A673 (cell line): ENCODE results near the gene MRGPRD. TPM values are rescaled to one million over a fixed set of nuclear protein-coding genes. Genes with fewer than 3 reads are reported as not detected.

Experiments
- BruUV-seq: library from RNA; stranded (reverse); fragments of 400-500 nt; replicated peaks from 2 replicates; lab custom pipeline; 2021; lab: Mats Ljungman, UMichigan
- CTCF ChIA-PET: fragments of 300-600 bp; sonication (Branson Sonifier 250); formaldehyde crosslinking; loops from one replicate; lab custom pipeline; 2022; ENCODE audit warnings: antibody characterized with exemption; lab: Charles Lee
- POLR2A ChIA-PET: fragments of 300-600 bp; sonication (Branson Sonifier 250); formaldehyde crosslinking; loops from one replicate; lab custom pipeline; 2022; ENCODE audit warnings: antibody characterized with exemption; ENCODE audit not compliant: low non-redundant PET; lab: Charles Lee
- DNase-seq: peaks from one replicate; pipeline ENCODE4 v3.0.0-alpha.2; 2015; ENCODE audit warnings: low spot score
- H3K27ac ChIP-seq: fragments of 200-600 bp; sonication (generic); 2 replicates; pipeline ENCODE4 v1.5.1; 2016; ENCODE audit warnings: mixed run types, low read depth, mild to moderate bottlenecking, mixed read lengths, antibody characterized with exemption, low read length; ENCODE audit not compliant: poor library complexity, severe bottlenecking
- H3K27me3 ChIP-seq: fragments of 200-600 bp; sonication (generic); replicated peaks from 2 replicates; pipeline ENCODE4 v1.6.1; 2017; ENCODE audit warnings: mixed run types, low read depth, mild to moderate bottlenecking, mixed read lengths, antibody characterized with exemption, low read length; ENCODE audit not compliant: insufficient read depth, poor library complexity
- H3K36me3 ChIP-seq: fragments of 200-600 bp; sonication (generic); 2 replicates; pipeline ENCODE4 v1.6.1; 2016; ENCODE audit warnings: mixed run types, mild to moderate bottlenecking, mixed read lengths, antibody characterized with exemption, low read length; ENCODE audit not compliant: insufficient read depth, poor library complexity, severe bottlenecking
- H3K4me1 ChIP-seq: fragments of 200-600 bp; sonication (generic); 2 replicates; pipeline ENCODE4 v1.6.1; 2017; ENCODE audit warnings: mixed run types, mild to moderate bottlenecking, mixed read lengths, antibody characterized with exemption, low read length; ENCODE audit not compliant: insufficient read depth, poor library complexity, severe bottlenecking
- H3K4me3 ChIP-seq: fragments of 200-600 bp; sonication (generic); 2 replicates; pipeline ENCODE4 v1.5.1; 2016; ENCODE audit warnings: low read depth, mixed run types, mild to moderate bottlenecking, mixed read lengths, low read length; ENCODE audit not compliant: poor library complexity, severe bottlenecking
- H3K9me3 ChIP-seq: fragments of 200-600 bp; sonication (generic); 2 replicates; pipeline ENCODE4 v1.6.1; 2016; ENCODE audit warnings: mixed run types, low read depth, mild to moderate bottlenecking, mixed read lengths, antibody characterized with exemption, low read length; ENCODE audit not compliant: poor library complexity, severe bottlenecking
- CTCF ChIP-seq: fragments of 300-800, 200-600 bp; sonication (generic); conservative IDR thresholded peaks from 2 replicates; pipeline ENCODE4 v1.5.1; 2017; ENCODE audit warnings: low read depth, mild to moderate bottlenecking, antibody characterized with exemption, low read length, moderate library complexity, mixed read lengths
- EZH2 ChIP-seq: fragments of 200-600 bp; sonication (generic); IDR thresholded peaks from 2 replicates; pipeline ENCODE4 v1.6.1; 2017; ENCODE audit warnings: borderline replicate concordance, low read depth, mild to moderate bottlenecking, mixed read lengths, antibody characterized with exemption, low read length; ENCODE audit not compliant: poor library complexity, severe bottlenecking
- intact Hi-C: fragments of 100-400 bp; cut with micrococcal nuclease; formaldehyde crosslinking; loops from one replicate; pipeline ENCODE4 v1.10.0; 2022; ENCODE audit not compliant: unreplicated experiment
- total RNA-seq: library from RNA; stranded (reverse); gene quantifications from 2 replicates; pipeline ENCODE4 v1.2.3, GENCODE V29; 2021

Gene MRGPRD
- total RNA-seq, 1 experiment from 2014 or later, result not detected

DNA sequence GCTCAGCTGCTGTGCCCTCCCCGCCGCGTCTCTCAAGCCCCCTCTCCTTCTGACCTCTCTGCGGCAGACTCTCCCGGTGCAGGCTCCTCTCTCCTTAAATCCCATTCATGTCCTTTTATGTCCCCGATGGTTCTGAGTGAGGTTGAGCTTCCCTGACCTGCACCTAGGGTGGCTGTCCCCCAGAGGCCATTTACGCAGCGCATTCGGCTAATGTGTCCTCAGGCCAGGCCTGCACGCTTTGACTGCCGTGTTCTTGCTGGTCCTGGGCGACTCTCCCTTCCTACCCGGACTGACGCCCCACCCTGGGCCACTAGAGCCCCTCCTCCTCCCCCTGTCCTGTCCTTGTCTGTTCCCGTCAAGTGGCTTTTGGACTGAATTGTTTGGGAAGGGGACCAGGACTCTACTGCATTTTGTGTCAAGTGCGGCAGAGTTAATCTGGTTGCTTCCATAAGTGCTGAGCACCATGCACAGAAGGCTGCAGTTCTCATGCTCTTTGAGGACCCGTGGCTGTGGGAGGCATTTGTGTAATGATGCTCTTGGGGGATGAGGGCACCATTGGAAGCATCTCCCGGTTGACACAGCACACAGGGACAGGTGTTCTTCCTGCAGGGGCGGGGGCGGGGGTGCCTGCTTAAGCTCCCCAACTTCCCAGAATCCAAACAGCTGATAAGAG, 40.0 kb downstream of the MRGPRD start:
- H3K27ac ChIP-seq, result no peak overlapping the region
- H3K4me3 ChIP-seq, result no peak overlapping the region
- ChIA-PET CTCF (no interaction called here), POLR2A (no interaction called here)
- H3K27me3 ChIP-seq, result no peaks in the 10 kb centered on the region
- no peak for DNase-seq
- no TSS peak for BruUV-seq
- no peaks in the 10 kb centered on the region for H3K9me3 ChIP-seq
- H3K36me3 ChIP-seq, result peaks cover 31% of the 10 kb centered on the region
- H3K4me1 ChIP-seq, result no peaks in the 10 kb centered on the region
- intact Hi-C loops, result no loop called here
- TF ChIP-seq EZH2 (no peak), CTCF (no peak)

DNA sequence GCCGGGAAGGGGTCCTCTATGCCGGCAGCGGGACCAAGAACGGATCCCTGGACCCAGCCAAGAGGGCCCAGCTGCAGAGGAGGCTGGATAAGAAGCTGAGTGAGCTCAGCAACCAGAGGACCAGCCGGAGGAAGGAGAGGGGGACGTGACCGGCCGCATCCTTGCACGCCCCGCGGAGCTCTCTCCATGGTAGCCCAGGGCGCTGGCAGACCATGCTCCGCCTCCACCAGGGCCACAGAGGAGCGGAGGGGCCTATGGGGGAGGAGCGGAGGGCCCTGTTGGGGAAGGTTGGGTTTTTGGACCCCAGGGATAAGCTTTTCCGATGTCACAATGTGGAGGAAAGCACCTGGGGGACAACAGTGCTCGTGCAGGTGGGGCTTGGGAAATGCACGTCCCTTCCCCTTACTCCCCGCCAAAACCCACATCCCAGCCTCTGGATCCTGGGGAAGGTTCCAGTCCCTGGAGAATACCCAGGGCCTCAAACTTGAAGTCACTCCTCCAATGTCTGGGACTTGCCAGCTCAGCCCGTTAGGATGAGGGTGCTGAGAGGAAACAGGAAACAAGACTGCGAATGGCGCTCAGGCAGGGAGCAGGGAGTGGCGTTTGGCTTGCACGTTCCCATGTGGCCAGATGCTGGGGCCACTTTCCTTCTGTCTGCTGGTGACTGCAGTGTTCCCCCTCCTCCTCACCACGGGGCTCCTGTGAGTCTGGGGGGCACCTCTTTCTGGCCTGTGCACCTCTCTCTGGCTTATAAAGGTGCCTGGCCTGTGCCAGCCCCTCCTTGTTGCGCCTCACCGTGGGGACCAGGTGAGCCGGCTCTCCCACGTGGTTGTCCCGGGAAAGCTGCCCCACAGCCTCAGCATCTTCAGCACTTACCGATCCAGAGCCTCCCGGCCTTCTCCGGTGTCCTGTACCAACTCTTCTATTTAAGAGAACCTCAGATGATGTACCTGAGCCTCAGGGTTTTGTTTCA, 40.9 kb downstream of the MRGPRD start:
- no peak overlapping the region for H3K4me3 ChIP-seq
- no peak overlapping the region for H3K27ac ChIP-seq
- peaks cover 37% of the 10 kb centered on the region for H3K36me3 ChIP-seq
- POLR2A ChIA-PET, result no interaction called here
- no TSS peak for BruUV-seq
- H3K27me3 ChIP-seq, result no peaks in the 10 kb centered on the region
- H3K4me1 ChIP-seq, result no peaks in the 10 kb centered on the region
- H3K9me3 ChIP-seq, result no peaks in the 10 kb centered on the region
- TF ChIP-seq CTCF, result no peak
- no peak for TF ChIP-seq EZH2
- CTCF ChIA-PET, result interaction anchor here (0.5 kb wide), 1 partner anchor 217 kb away, joined by 3 read pairs; no protein-coding TSS in a partner anchor
- intact Hi-C loops, result no loop called here
- peak; percentile 25 for DNase-seq

DNA sequence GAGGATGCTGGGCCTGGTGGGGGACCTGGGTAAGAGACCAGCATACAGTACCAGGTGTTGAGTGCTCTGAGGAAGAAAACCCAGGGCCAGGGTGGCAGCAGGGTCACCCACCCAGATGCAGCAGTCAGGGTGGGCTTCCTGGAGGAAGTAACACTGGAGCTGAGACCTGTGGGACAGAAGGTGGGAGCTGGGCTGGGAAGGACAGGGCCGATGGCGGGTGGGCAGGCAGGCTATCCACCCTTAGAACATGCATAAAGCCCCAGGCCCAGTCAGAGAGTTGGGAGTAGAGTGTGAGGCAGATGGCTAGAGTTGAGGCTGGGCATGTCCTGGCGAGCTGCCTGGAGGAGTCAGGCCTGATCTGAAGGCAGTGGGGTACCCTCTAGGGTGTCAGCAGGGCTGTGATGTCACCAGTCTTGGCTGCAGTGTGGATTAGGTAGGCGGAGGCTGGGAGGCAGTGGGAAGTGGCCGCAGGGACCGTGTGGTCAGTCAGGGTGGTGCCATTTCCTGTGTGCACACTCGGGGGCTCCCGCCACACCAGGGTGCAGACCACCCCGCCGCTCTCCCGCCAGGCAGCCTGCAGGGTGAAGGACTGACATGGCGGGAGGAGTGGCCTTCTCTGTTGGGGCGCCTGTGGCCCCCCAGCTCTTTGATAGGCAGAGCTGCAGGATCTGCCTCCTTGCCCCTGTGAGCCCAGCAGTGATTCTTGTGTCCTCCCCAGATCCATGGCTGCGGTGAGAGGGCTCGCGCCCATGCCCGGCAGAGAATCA, 41.8 kb downstream of the MRGPRD start:
- intact Hi-C loops, result no loop called here
- peaks cover 43% of the 10 kb centered on the region for H3K36me3 ChIP-seq
- POLR2A ChIA-PET, result no interaction called here

More for the DNA sequence above, 41.8 kb downstream of the MRGPRD start:
- no peak overlapping the region for H3K4me3 ChIP-seq
- no peaks in the 10 kb centered on the region for H3K4me1 ChIP-seq
- no TSS peak for BruUV-seq
- TF ChIP-seq EZH2 (no peak), CTCF (no peak)
- CTCF ChIA-PET, result interaction anchor here (0.5 kb wide), 1 partner anchor 218 kb away, joined by 3 read pairs; no protein-coding TSS in a partner anchor
- H3K27me3 ChIP-seq, result no peaks in the 10 kb centered on the region
- no peaks in the 10 kb centered on the region for H3K9me3 ChIP-seq
- no peak for DNase-seq
- no peak overlapping the region for H3K27ac ChIP-seq
